Measurements from ENCODE around the gene HORMAD2. TPM values are rescaled to one million over a fixed set of nuclear protein-coding genes. Genes with fewer than 3 reads are reported as not detected.

The HORMAD2 gene
- total RNA-seq, 1 experiment from 2014 or later: not detected

GRCh38 chr22:30045494-30045887 is 34.8 kb upstream of the HORMAD2 start:
- H3K9me3 Mint-ChIP-seq: peaks cover 3% of the 10 kb centered on the region; the same call in 1 of the 2 replicates
- TF ChIP-seq ZNF232 (CRISPR knock-in tag; IDR thresholded peaks at IDR 0.05) (no peak), PRDM15 (CRISPR knock-in tag; IDR thresholded peaks at IDR 0.05) (no peak), ZNF671 (CRISPR knock-in tag; IDR thresholded peaks at IDR 0.05) (no peak), OVOL2 (CRISPR knock-in tag; IDR thresholded peaks at IDR 0.05; ENCODE audit: borderline replicate concordance) (no peak), ZNF396 (CRISPR knock-in tag; IDR thresholded peaks at IDR 0.05; ENCODE audit: borderline replicate concordance) (no peak), ATF1 (CRISPR knock-in tag; IDR thresholded peaks at IDR 0.05) (no peak)
- ChIA-PET POLR2A (no interaction called here), CTCF (no interaction called here)
- no peak overlapping the region for H3K27ac Mint-ChIP-seq
- H3K4me1 Mint-ChIP-seq: no peaks in the 10 kb centered on the region
- H3K36me3 Mint-ChIP-seq: peaks cover 2% of the 10 kb centered on the region; the same call in 1 of the 2 replicates
- no peak for DNase-seq (ENCODE audit: low spot score)
- no peak for ATAC-seq
- no peaks in the 10 kb centered on the region for H3K27me3 Mint-ChIP-seq (ENCODE audit: low read depth)
- no peak overlapping the region for H3K4me3 Mint-ChIP-seq

GRCh38 chr22:30045901-30046715 is 34.2 kb upstream of the HORMAD2 start:
- Mint-ChIP-seq H3K27me3 (ENCODE audit: low read depth) (no peaks in the 10 kb centered on the region), H3K4me3 (no peak overlapping the region), H3K9me3 (peaks cover 3% of the 10 kb centered on the region; the same call in 1 of the 2 replicates), H3K27ac (no peak overlapping the region), H3K36me3 (peaks cover 3% of the 10 kb centered on the region; the same call in 1 of the 2 replicates), H3K4me1 (no peaks in the 10 kb centered on the region)
- ATAC-seq: no peak
- ChIA-PET POLR2A (no interaction called here), CTCF (interaction anchor here (1.3 to 1.5 kb wide), 2 partner anchors 344 to 357 kb away, joined by 5 to 7 read pairs; no protein-coding TSS in a partner anchor)
- DNase-seq (ENCODE audit: low spot score): no peak
- TF ChIP-seq HMGXB4 (CRISPR knock-in tag; IDR thresholded peaks at IDR 0.05) (no peak), ETV6 (CRISPR knock-in tag; IDR thresholded peaks at IDR 0.05) (no peak), CDX4 (CRISPR knock-in tag; IDR thresholded peaks at IDR 0.05; ENCODE audit: borderline replicate concordance) (no peak), ATF2 (CRISPR knock-in tag; IDR thresholded peaks at IDR 0.05; ENCODE audit: borderline replicate concordance, low read depth) (no peak), RORB (CRISPR knock-in tag; IDR thresholded peaks at IDR 0.05) (no peak), CREM (CRISPR knock-in tag; IDR thresholded peaks at IDR 0.05) (no peak), GABPB1 (CRISPR knock-in tag; IDR thresholded peaks at IDR 0.05) (no peak), AR (CRISPR knock-in tag; IDR thresholded peaks at IDR 0.05) (no peak), SP1 (CRISPR knock-in tag; conservative IDR thresholded peaks at IDR 0.05) (no peak), ZMAT4 (CRISPR knock-in tag; IDR thresholded peaks at IDR 0.05) (no peak), ATF6 (CRISPR knock-in tag; IDR thresholded peaks at IDR 0.05) (no peak)
